LoVo (cell line): ENCODE data around the gene TOMM7.
"Not testable (repeated sequence)": the region's sequence is repeated elsewhere in the genome, so short reads cannot be mapped to it uniquely, and the experiment has no call there.

Experiments used
- DNase-seq: peaks from one replicate; pipeline ENCODE4 v3.0.0-alpha.2; 2016; ENCODE audit warnings: low spot score

TOMM7 gene

DNA sequence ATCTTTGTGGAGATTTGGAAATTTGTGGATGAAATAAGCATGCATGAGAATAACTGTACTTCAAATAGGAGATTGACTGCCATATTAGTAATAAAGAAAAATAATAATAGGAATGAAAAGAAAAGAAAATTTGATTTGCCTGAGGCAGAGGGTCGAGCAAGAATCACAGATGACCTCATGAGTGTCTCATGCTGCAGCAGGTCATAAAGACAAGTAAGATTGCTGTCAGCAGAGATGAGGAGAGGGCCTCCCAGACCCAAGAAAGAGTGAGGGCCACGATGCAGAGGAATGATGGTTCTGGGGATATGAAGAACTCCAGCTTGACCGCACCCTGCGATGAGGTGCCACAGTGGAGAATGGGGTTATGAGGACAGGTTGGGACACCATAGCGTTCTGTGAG, 39.2 kb downstream of the TOMM7 start:
- no peak for DNase-seq

DNA sequence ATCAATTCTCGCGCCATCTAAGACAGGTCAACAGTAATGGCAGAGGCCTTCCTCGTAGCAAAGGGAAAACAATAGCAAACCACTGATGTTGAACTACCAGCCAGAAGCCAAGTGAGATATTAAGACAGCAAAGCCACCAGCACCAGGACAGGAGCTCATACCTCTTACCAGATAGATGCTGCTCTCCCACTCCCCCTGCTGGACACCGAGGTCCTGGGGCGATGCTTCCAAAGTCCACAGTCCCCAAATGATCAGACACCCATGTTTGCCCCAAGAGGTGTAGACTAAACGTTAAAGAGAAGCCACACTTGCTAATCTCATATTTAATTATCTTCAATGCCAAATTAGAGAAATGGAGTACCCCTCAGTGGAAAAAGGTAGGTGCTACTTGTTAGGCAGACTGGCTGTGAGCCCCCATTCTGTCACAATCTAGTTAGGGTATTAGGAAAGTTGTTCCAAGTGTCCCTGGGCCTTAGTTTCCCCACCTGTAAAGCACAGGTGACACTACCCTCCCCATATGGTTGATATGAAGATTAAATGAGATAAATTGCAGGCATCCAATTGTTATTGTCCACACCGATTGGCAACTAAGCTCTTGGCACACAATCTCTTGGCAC, 39.9 kb downstream of the TOMM7 start:
- peak; percentile 54 for DNase-seq

DNA sequence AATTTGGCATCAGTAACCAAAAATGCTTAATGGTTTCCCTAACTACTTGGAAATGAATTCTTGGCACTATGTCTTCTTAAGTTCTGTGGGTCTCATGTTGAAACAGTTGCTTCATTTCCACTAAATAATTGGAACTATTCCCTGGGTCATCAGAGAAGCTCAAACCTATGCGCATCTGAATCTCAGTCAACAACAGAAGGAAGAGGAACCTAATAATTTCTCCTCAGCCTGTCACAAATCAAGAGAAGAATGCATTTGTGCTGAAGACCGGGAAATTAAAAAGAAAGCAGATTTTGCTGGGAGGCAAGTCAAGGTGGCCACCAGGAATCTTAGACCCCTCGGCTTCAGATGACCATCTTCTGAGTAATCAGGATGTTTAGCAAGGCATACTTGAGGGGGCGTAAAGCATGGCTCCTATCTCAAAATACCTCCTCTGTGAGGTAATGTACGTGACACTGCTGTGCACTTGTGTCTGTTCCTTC, 41.4 kb downstream of the TOMM7 start:
- DNase-seq = no peak

DNA sequence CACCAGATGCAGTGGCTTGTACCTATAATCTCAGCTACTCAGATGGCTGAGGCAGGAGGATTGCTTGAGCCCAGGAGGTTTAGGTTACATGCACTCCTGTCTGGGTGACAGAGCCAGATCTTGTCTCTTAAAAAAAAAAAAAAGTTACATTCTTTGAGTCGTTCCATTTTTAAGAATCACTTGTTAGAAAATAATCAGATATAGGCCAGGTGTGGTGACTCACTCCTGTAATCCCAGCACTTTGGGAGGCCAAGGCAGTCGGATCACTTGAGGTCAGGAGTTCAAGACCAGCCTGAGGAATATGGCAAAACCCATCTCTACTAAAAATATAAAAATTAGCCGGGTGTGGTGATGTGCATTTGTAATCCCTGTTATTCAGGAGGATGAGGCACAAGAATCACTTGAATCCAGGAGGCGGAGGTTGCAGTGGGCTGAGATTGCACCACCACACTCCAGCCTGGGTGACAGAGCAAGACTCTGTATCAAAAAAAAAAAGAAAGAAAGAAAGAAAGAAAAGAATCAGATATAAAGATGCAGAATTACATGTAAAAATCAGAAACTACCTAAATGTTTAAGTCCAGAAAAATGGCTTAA, 42.8 kb downstream of the TOMM7 start:
- DNase-seq = not testable (repeated sequence)

DNA sequence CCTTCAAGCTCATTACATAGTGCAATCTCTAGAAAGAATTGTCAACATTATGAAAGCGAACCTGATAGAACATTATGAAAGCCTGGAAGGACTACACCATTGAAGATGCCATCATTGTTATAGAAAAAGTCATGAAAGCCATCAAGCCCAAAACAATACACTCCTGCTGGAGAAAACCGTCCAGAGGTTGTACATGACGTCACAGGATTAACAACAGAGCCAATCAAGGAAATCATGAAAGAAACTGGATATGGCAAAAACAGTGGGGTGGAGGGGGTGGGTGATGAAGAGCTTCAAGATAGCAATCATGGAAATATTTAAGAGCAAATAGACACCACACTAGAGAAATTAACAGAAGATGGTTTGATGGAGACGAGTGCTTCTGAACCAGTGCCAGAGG, 45.7 kb downstream of the TOMM7 start:
- no peak for DNase-seq

DNA sequence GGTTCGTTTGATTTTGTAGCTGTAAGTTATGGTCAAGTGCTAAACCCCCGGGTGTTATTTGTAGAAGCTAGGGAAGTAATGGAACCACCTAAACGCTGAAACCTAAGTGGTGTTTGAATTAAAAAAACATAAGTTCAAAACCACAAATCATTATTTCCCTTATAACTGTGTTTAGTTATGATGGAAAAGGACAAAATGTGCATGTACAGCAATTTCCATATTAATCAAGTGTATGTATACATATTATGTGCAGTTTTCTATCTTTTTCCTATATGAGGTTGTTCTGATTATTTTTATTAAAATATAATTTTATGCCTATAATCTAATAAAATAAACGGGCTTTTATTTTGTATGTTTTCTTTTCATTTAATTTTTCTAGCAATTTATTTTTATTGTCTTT, 49.8 kb downstream of the TOMM7 start:
- DNase-seq = no peak

DNA sequence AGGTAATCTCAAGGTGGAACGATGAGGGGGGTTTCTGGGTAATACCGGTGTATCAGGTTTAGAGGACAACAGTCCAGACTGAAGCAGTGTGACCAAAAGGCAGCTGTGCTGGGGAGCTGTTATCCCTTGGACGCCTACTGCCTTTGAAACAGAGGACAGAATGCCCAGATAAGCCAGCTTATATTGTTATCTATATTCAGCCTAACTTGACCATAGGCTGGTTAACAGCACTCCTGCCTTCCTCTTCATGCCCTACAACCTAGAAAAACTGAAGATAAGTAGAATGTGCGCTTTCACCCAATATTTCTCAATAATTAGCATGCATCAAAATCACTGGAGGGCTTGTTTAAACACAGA, 50.8 kb downstream of the TOMM7 start:
- no peak for DNase-seq

DNA sequence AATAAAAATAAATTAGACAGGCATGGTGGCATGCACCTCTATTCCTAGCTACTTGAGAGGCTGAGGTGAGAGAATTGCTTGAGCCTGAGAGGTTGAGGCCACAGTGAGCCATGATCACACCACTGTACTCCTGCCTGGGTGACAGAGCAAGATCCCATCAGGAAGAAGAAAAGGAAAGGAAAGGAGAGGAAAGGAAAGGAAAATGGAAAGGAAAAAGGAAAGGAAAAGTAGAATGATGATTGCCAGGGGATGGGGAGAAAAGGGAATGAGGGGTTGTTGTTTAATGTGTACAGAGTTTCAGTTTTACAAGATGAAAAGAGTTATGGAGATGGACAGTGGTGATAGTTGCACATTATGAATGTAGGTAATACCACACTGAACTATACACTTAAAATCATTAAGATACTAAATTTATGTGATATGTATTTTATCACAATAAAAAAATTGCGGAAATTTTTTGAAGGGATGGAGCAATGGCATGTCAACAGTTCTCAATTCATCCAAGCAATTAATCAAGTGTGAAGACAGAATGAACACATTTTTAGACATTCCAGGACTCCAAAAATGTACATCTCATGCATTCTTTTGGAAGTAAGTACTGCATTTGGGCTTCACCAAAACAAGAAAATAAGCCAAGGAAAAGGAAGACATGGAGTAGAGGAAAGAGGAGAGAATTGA, 51.3 kb downstream of the TOMM7 start:
- no peak for DNase-seq

DNA sequence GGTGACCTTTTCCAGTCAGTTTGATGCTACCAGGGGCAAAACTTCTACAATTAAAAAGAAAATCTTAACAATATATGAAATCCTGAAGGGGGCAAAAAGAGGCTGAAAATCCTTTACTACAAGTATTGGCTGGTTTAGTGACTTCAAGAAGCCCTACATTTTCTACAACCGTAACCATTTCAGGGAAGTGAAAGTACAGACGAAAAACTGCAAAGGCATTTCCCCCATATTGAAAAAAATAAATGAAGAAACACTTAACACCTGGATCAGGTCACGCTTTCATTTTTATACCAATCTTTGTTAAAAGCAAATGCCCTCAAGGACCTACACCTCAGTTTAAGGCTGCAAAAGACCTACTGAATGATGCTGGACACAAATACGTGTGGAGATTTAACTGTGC, 57.0 kb downstream of the TOMM7 start:
- no peak for DNase-seq
